ENCODE measurements around the gene SPATA4.

SPATA4 gene

GRCh38 chr4:176149680-176150355 is 45.6 kb downstream of the SPATA4 start:
- DNase-seq (ENCODE audit: low read depth), result no peak
- no peak for TF ChIP-seq CTCF (IDR thresholded peaks at IDR 0.05; ENCODE audit: control insufficient read depth, extremely low read depth, insufficient read depth)

GRCh38 chr4:176142253-176142652 is 53.1 kb downstream of the SPATA4 start:
- no peak overlapping the region for H3K4me3 ChIP-seq (ENCODE audit: low read depth, low read length)
- TF ChIP-seq CTCF (IDR thresholded peaks at IDR 0.05; ENCODE audit: control insufficient read depth, extremely low read depth, insufficient read depth), result no peak
- DNase-seq (ENCODE audit: low read depth), result no peak

More at GRCh38 chr4:176149680-176150355, 45.6 kb downstream of the SPATA4 start:
- H3K4me3 ChIP-seq (ENCODE audit: low read depth, low read length), result no peak overlapping the region

GRCh38 chr4:176139518-176139917 is 55.9 kb downstream of the SPATA4 start:
- TF ChIP-seq CTCF (IDR thresholded peaks at IDR 0.05; ENCODE audit: control insufficient read depth, extremely low read depth, insufficient read depth), result no peak
- no peak overlapping the region for H3K4me3 ChIP-seq (ENCODE audit: low read depth, low read length)
- DNase-seq (ENCODE audit: low read depth), result no peak

GRCh38 chr4:176137631-176138030 is 57.8 kb downstream of the SPATA4 start:
- no peak overlapping the region for H3K4me3 ChIP-seq (ENCODE audit: low read depth, low read length)
- no peak for DNase-seq (ENCODE audit: low read depth)
- TF ChIP-seq CTCF (IDR thresholded peaks at IDR 0.05; ENCODE audit: control insufficient read depth, extremely low read depth, insufficient read depth), result no peak

GRCh38 chr4:176134670-176135069 is 60.7 kb downstream of the SPATA4 start:
- DNase-seq (ENCODE audit: low read depth), result no peak
- H3K4me3 ChIP-seq (ENCODE audit: low read depth, low read length), result no peak overlapping the region
- no peak for TF ChIP-seq CTCF (IDR thresholded peaks at IDR 0.05; ENCODE audit: control insufficient read depth, extremely low read depth, insufficient read depth)

Data from LNCaP clone FGC (cell line).